Measurements from ENCODE around the gene CRYZ.

- TF ChIP-seq CTCF (IDR thresholded peaks at IDR 0.05; ENCODE audit: low read depth, low read length, poor library complexity, severe bottlenecking) = no peak
- TF ChIP-seq EZH2phosphoT487 (IDR thresholded peaks at IDR 0.05; ENCODE audit: borderline replicate concordance, low read length) = no peak
Measured at GRCh38 chr1:74681449-74681848, 51.4 kb downstream of the CRYZ start.
